Measurements from ENCODE around the gene MAST2. TPM values are rescaled to one million over a fixed set of nuclear protein-coding genes. Genes with fewer than 3 reads are reported as not detected.
"Not testable (repeated sequence)": the region's sequence is repeated elsewhere in the genome, so short reads cannot be mapped to it uniquely, and the experiment has no call there.

MAST2 gene
- total RNA-seq, 1 donor from 2014 or later, result 60.7 TPM

- H3K36me3 Mint-ChIP-seq, result peaks cover 33% of the 10 kb centered on the region
- no peak for TF ChIP-seq CTCF (IDR thresholded peaks at IDR 0.05; ENCODE audit: unreplicated experiment)
These were observed 23.8 kb downstream of the MAST2 start for GRCh38 chr1:45827256-45827655.

GRCh38 chr1:45828841-45829240 lies 25.4 kb downstream of the MAST2 start:
- Mint-ChIP-seq H3K27me3 (ENCODE audit: low read depth) (no peaks in the 10 kb centered on the region), H3K9me3 (no peaks in the 10 kb centered on the region), H3K27ac (no peak overlapping the region), H3K36me3 (peaks cover 25% of the 10 kb centered on the region), H3K4me3 (no peak overlapping the region), H3K4me1 (no peaks in the 10 kb centered on the region)
- no peak for TF ChIP-seq CTCF (IDR thresholded peaks at IDR 0.05; ENCODE audit: unreplicated experiment)
- DNase-seq (ENCODE audit: low spot score in 2 of 2, unreplicated experiment in 2 of 2), result no peak

More at GRCh38 chr1:45827256-45827655, 23.8 kb downstream of the MAST2 start:
- DNase-seq (ENCODE audit: low spot score in 2 of 2, unreplicated experiment in 2 of 2), result no peak
- Mint-ChIP-seq H3K27me3 (ENCODE audit: low read depth) (no peaks in the 10 kb centered on the region), H3K4me1 (no peaks in the 10 kb centered on the region), H3K4me3 (no peak overlapping the region), H3K9me3 (peaks cover 7% of the 10 kb centered on the region), H3K27ac (no peak overlapping the region)

- no peak for DNase-seq (ENCODE audit: low spot score in 2 of 2, unreplicated experiment in 2 of 2)
- Mint-ChIP-seq H3K4me1 (no peaks in the 10 kb centered on the region), H3K4me3 (no peak overlapping the region), H3K36me3 (peaks cover 13% of the 10 kb centered on the region), H3K9me3 (no peaks in the 10 kb centered on the region), H3K27me3 (ENCODE audit: low read depth) (no peaks in the 10 kb centered on the region), H3K27ac (no peak overlapping the region)
- no peak for TF ChIP-seq CTCF (IDR thresholded peaks at IDR 0.05; ENCODE audit: unreplicated experiment)
These were observed 29.9 kb downstream of the MAST2 start for GRCh38 chr1:45833361-45833760.

DNA sequence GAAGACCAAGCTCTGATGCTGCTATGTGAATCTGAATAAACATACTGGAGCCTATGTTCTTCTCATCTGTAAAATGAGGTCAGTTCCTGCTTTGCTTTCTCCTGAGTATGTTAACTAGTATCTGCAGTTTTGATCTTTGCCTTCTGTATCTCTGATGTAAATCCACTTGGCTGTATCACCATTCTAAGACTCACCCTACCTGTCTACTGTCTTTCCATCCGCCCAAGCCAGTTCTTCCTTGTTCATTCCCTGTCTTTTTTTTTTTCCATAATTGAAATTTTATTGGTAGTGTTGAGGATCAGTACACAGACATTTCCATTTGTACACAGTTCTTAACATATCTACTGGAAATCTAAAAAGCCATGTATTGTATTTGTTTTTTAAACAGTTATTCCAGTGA lies 31.3 kb downstream of the MAST2 start:
- no peak for DNase-seq (ENCODE audit: low spot score in 2 of 2, unreplicated experiment in 2 of 2)
- H3K4me1 Mint-ChIP-seq, result no peaks in the 10 kb centered on the region
- peaks cover 11% of the 10 kb centered on the region for H3K36me3 Mint-ChIP-seq
- H3K9me3 Mint-ChIP-seq, result no peaks in the 10 kb centered on the region
- no peak for TF ChIP-seq CTCF (IDR thresholded peaks at IDR 0.05; ENCODE audit: unreplicated experiment)
- no peak overlapping the region for H3K27ac Mint-ChIP-seq
- no peaks in the 10 kb centered on the region for H3K27me3 Mint-ChIP-seq (ENCODE audit: low read depth)
- H3K4me3 Mint-ChIP-seq, result no peak overlapping the region

GRCh38 chr1:45836451-45836850 lies 33.0 kb downstream of the MAST2 start:
- Mint-ChIP-seq H3K9me3 (no peaks in the 10 kb centered on the region), H3K27ac (no peak overlapping the region), H3K36me3 (peaks cover 8% of the 10 kb centered on the region), H3K4me1 (no peaks in the 10 kb centered on the region), H3K4me3 (no peak overlapping the region), H3K27me3 (ENCODE audit: low read depth) (no peaks in the 10 kb centered on the region)
- no peak for TF ChIP-seq CTCF (IDR thresholded peaks at IDR 0.05; ENCODE audit: unreplicated experiment)
- no peak for DNase-seq (ENCODE audit: low spot score in 2 of 2, unreplicated experiment in 2 of 2)

DNA sequence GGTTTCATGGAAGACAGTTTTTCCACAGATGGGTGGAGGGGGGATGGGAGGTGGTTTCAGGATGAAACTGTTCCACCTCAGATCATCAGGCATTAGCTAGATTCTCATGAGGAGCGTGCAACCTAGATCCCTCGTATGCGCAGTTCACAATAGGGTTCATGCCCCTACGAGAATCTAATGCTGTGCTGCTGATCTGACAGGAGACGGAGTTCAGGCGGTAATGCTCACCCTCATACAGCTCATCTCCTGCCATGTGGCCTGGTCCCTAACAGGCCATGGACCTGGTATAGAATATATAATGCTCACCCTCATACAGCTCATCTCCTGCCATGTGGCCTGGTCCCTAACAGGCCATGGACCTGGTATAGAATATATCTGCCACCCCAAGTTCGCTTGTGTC lies 33.4 kb downstream of the MAST2 start:
- H3K27me3 Mint-ChIP-seq (ENCODE audit: low read depth); H3K36me3 Mint-ChIP-seq: not testable (repeated sequence)

GRCh38 chr1:45838322-45838721 lies 34.9 kb downstream of the MAST2 start:
- DNase-seq (ENCODE audit: low spot score in 2 of 2, unreplicated experiment in 2 of 2); H3K9me3 Mint-ChIP-seq; H3K36me3 Mint-ChIP-seq; H3K4me1 Mint-ChIP-seq; H3K4me3 Mint-ChIP-seq; H3K27ac Mint-ChIP-seq; H3K27me3 Mint-ChIP-seq (ENCODE audit: low read depth): not testable (repeated sequence)

More for the DNA sequence above, 33.4 kb downstream of the MAST2 start:
- not testable (repeated sequence) for H3K9me3 Mint-ChIP-seq; H3K4me1 Mint-ChIP-seq; H3K4me3 Mint-ChIP-seq; H3K27ac Mint-ChIP-seq; DNase-seq (ENCODE audit: low spot score in 2 of 2, unreplicated experiment in 2 of 2)
